C4-2B (cell line): Measurements from ENCODE around the gene GORASP2.

Experiments used
- ZFX ChIP-seq: fragments of 450-650 bp; IDR thresholded peaks from 2 replicates; pipeline ENCODE4 v1.6.1; 2017
- TF ChIP-seq, protein P1 (sequence below): fragments of 450-650 bp; conservative IDR thresholded peaks from 2 replicates; pipeline ENCODE4 v1.5.1; 2017; ENCODE audit warnings: mild to moderate bottlenecking

DNA sequence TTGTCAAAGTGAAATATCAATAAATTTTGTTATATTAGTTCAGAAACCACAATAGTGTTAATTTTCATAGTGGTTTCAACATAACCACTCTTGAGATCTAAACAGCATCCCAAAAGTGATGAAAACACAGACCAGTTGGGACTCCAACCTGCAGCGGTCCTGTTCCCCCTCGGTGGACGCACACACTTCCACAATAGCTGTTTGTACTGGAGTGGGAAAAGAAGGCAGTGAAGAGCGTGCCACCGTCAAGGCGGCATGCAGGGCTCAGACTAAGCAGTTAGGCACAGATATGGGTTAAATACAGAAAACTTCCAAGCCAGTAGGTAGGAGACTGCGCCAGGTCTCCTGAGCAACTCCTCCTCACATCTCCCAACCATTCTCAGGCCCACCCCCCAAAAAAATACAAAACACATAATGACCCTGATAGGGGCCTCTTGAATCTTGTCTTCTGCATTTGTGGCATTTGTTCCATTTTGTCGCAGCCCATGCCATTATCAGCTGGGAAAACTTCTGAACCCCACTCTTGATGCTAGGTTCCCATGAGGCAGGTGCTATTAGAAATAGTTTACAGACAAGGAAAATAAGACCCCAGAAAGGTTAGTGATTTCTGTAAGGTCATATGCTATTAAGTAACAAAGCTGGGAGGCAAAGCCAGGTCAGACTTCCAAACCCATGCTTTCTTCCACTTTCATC lies 57.7 kb downstream of the GORASP2 start:
- TF ChIP-seq, protein P1, sequence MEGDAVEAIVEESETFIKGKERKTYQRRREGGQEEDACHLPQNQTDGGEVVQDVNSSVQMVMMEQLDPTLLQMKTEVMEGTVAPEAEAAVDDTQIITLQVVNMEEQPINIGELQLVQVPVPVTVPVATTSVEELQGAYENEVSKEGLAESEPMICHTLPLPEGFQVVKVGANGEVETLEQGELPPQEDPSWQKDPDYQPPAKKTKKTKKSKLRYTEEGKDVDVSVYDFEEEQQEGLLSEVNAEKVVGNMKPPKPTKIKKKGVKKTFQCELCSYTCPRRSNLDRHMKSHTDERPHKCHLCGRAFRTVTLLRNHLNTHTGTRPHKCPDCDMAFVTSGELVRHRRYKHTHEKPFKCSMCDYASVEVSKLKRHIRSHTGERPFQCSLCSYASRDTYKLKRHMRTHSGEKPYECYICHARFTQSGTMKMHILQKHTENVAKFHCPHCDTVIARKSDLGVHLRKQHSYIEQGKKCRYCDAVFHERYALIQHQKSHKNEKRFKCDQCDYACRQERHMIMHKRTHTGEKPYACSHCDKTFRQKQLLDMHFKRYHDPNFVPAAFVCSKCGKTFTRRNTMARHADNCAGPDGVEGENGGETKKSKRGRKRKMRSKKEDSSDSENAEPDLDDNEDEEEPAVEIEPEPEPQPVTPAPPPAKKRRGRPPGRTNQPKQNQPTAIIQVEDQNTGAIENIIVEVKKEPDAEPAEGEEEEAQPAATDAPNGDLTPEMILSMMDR = no peak
- TF ChIP-seq ZFX = no peak
